Thyroid gland (tissue), 4 donors: ENCODE data around the gene LILRB5.

Experiments used
- POLR2A ChIP-seq, 2 donors: fragments of 450-650 bp; IDR thresholded peaks; one replicate each; pipeline ENCODE4 v1.6.1; 2017; ENCODE audit warnings: antibody characterized with exemption in 2 of 2, mild to moderate bottlenecking in 2 of 2, moderate library complexity in 1 of 2
- TF ChIP-seq, protein P1 (sequence below), 6 experiments: fragments of 200-600 bp in 3 of 6; fragments of 450-650 bp in 3 of 6; sonication (generic) in 3 of 6; IDR thresholded peaks; one replicate each; pipeline ENCODE4 v1.5.1; 2016 to 2019; ENCODE audit warnings: antibody characterized with exemption in 6 of 6, mild to moderate bottlenecking in 2 of 6, inconsistent platforms in 1 of 6, moderate library complexity in 1 of 6

- TF ChIP-seq, protein P1, sequence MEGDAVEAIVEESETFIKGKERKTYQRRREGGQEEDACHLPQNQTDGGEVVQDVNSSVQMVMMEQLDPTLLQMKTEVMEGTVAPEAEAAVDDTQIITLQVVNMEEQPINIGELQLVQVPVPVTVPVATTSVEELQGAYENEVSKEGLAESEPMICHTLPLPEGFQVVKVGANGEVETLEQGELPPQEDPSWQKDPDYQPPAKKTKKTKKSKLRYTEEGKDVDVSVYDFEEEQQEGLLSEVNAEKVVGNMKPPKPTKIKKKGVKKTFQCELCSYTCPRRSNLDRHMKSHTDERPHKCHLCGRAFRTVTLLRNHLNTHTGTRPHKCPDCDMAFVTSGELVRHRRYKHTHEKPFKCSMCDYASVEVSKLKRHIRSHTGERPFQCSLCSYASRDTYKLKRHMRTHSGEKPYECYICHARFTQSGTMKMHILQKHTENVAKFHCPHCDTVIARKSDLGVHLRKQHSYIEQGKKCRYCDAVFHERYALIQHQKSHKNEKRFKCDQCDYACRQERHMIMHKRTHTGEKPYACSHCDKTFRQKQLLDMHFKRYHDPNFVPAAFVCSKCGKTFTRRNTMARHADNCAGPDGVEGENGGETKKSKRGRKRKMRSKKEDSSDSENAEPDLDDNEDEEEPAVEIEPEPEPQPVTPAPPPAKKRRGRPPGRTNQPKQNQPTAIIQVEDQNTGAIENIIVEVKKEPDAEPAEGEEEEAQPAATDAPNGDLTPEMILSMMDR (IDR thresholded peaks at IDR 0.05), result no peak
- no peak for TF ChIP-seq POLR2A (IDR thresholded peaks at IDR 0.05)
Measured at GRCh38 chr19:54297759-54298305, 40.8 kb upstream of the LILRB5 start.
